ENCODE measurements around the gene KIF25.

GRCh38 chr6:168018664-168019063 lies 21.2 kb downstream of the KIF25 start:
- TF ChIP-seq CTCF (IDR thresholded peaks at IDR 0.05; ENCODE audit: insufficient read depth, low read length, poor library complexity, severe bottlenecking) (no peak), EZH2phosphoT487 (conservative IDR thresholded peaks at IDR 0.05; ENCODE audit: low read length) (no peak)

Data from SU-DHL-6 (cell line).